NCI-H2081 treated with DMSO at 0.1 percent for 48 hours (cell line): Measurements from ENCODE around the gene P2RY1.
"Not testable (repeated sequence)": the region's sequence is repeated elsewhere in the genome, so short reads cannot be mapped to it uniquely, and the experiment has no call there.

Experiments used
- DNase-seq: peaks from one replicate; lab custom pipeline; 2025; lab: John Stamatoyannopoulos, UW

P2RY1 gene

GRCh38 chr3:152836269-152836668, 1.3 kb downstream of the P2RY1 start:
- no peak for DNase-seq

- DNase-seq: no peak
Observed at GRCh38 chr3:152839511-152839910, 4.6 kb downstream of the P2RY1 start.

GRCh38 chr3:152841131-152841530, 6.2 kb downstream of the P2RY1 start:
- DNase-seq: no peak

GRCh38 chr3:152842413-152842812, 7.5 kb downstream of the P2RY1 start:
- no peak for DNase-seq

- DNase-seq: no peak
Observed at GRCh38 chr3:152843955-152844354, 9.0 kb downstream of the P2RY1 start.

- not testable (repeated sequence) for DNase-seq
Observed at GRCh38 chr3:152846572-152847202, 11.8 kb downstream of the P2RY1 start.

- not testable (repeated sequence) for DNase-seq
Observed at GRCh38 chr3:152847599-152847998, 12.7 kb downstream of the P2RY1 start.

GRCh38 chr3:152849996-152850578, 15.2 kb downstream of the P2RY1 start:
- DNase-seq: no peak

- no peak for DNase-seq
Observed at GRCh38 chr3:152853196-152853595, 18.3 kb downstream of the P2RY1 start.

- DNase-seq: no peak
Observed at GRCh38 chr3:152857082-152857481, 22.2 kb downstream of the P2RY1 start.

GRCh38 chr3:152858170-152858800, 23.4 kb downstream of the P2RY1 start:
- DNase-seq: no peak

GRCh38 chr3:152860736-152861135, 25.8 kb downstream of the P2RY1 start:
- DNase-seq: no peak

GRCh38 chr3:152865668-152866245, 30.8 kb downstream of the P2RY1 start:
- no peak for DNase-seq

GRCh38 chr3:152870027-152870426, 35.1 kb downstream of the P2RY1 start:
- no peak for DNase-seq

GRCh38 chr3:152873314-152873713, 38.4 kb downstream of the P2RY1 start:
- DNase-seq: not testable (repeated sequence)

GRCh38 chr3:152874896-152875749, 40.2 kb downstream of the P2RY1 start:
- DNase-seq: no peak

- no peak for DNase-seq
Observed at GRCh38 chr3:152879130-152879789, 44.3 kb downstream of the P2RY1 start.

GRCh38 chr3:152879790-152880174, 44.9 kb downstream of the P2RY1 start:
- DNase-seq: no peak

- DNase-seq: no peak
Observed at GRCh38 chr3:152885076-152885475, 50.1 kb downstream of the P2RY1 start.
